ENCODE measurements around the gene MFSD12.

Gene MFSD12

GRCh38 chr19:3547767-3548282 lies 9.6 kb downstream of the MFSD12 start (continued):
- no peak for TF ChIP-seq CREB5 (CRISPR knock-in tag; IDR thresholded peaks at IDR 0.05; ENCODE audit: low read depth)
- no peak for TF ChIP-seq ZNF70 (CRISPR knock-in tag; IDR thresholded peaks at IDR 0.05)
- TF ChIP-seq ZFP30 (CRISPR knock-in tag; IDR thresholded peaks at IDR 0.05), result no peak

- ATAC-seq, result no peak
- TF ChIP-seq SNAI2 (CRISPR knock-in tag; IDR thresholded peaks at IDR 0.05) (no peak), ZFP3 (CRISPR knock-in tag; IDR thresholded peaks at IDR 0.05) (no peak), TCF4 (CRISPR knock-in tag; IDR thresholded peaks at IDR 0.05; ENCODE audit: borderline replicate concordance) (no peak), ISL1 (CRISPR knock-in tag; IDR thresholded peaks at IDR 0.05) (no peak), TOX (CRISPR knock-in tag; IDR thresholded peaks at IDR 0.05; ENCODE audit: borderline replicate concordance) (no peak), OSR1 (CRISPR knock-in tag; IDR thresholded peaks at IDR 0.05) (no peak), RARB (CRISPR knock-in tag; IDR thresholded peaks at IDR 0.05) (no peak), GLIS3 (CRISPR knock-in tag; IDR thresholded peaks at IDR 0.05) (no peak), CSDC2 (CRISPR knock-in tag; IDR thresholded peaks at IDR 0.05) (no peak), CSRNP3 (CRISPR knock-in tag; IDR thresholded peaks at IDR 0.05) (no peak), PATZ1 (CRISPR knock-in tag; IDR thresholded peaks at IDR 0.05; ENCODE audit: borderline replicate concordance) (no peak), ARNTL (CRISPR knock-in tag; IDR thresholded peaks at IDR 0.05; ENCODE audit: borderline replicate concordance, low read depth) (no peak), ZC3H10 (CRISPR knock-in tag; IDR thresholded peaks at IDR 0.05) (no peak), POU6F1 (CRISPR knock-in tag; IDR thresholded peaks at IDR 0.05; ENCODE audit: borderline replicate concordance, low read depth) (no peak), ZFP30 (CRISPR knock-in tag; IDR thresholded peaks at IDR 0.05) (no peak), ZNF565 (CRISPR knock-in tag; conservative IDR thresholded peaks at IDR 0.05; ENCODE audit: low read depth) (no peak), CREB5 (CRISPR knock-in tag; IDR thresholded peaks at IDR 0.05; ENCODE audit: low read depth) (no peak)
Measured at GRCh38 chr19:3547301-3547731, 10.1 kb downstream of the MFSD12 start.

- TF ChIP-seq TCF4 (CRISPR knock-in tag; IDR thresholded peaks at IDR 0.05; ENCODE audit: borderline replicate concordance) (no peak), POU6F1 (CRISPR knock-in tag; IDR thresholded peaks at IDR 0.05; ENCODE audit: borderline replicate concordance, low read depth) (no peak)
- ATAC-seq, result no peak
Measured at GRCh38 chr19:3546119-3546518, 11.3 kb downstream of the MFSD12 start.

GRCh38 chr19:3545669-3546034 lies 11.7 kb downstream of the MFSD12 start:
- ATAC-seq, result no peak
- TF ChIP-seq PPARA (CRISPR knock-in tag; IDR thresholded peaks at IDR 0.05; ENCODE audit: borderline replicate concordance), result no peak
- no peak for TF ChIP-seq ZNF8 (CRISPR knock-in tag; IDR thresholded peaks at IDR 0.05)
- TF ChIP-seq TOX (CRISPR knock-in tag; IDR thresholded peaks at IDR 0.05; ENCODE audit: borderline replicate concordance), result no peak
- TF ChIP-seq ARNTL (CRISPR knock-in tag; IDR thresholded peaks at IDR 0.05; ENCODE audit: borderline replicate concordance, low read depth), result no peak
- no peak for TF ChIP-seq CSRNP3 (CRISPR knock-in tag; IDR thresholded peaks at IDR 0.05)
- no peak for TF ChIP-seq ZFP30 (CRISPR knock-in tag; IDR thresholded peaks at IDR 0.05)
- no peak for TF ChIP-seq RARB (CRISPR knock-in tag; IDR thresholded peaks at IDR 0.05)
- TF ChIP-seq ZFP3 (CRISPR knock-in tag; IDR thresholded peaks at IDR 0.05), result no peak
- TF ChIP-seq ZNF565 (CRISPR knock-in tag; conservative IDR thresholded peaks at IDR 0.05; ENCODE audit: low read depth), result no peak
- no peak for TF ChIP-seq CREB5 (CRISPR knock-in tag; IDR thresholded peaks at IDR 0.05; ENCODE audit: low read depth)
- no peak for TF ChIP-seq ZNF70 (CRISPR knock-in tag; IDR thresholded peaks at IDR 0.05)
- TF ChIP-seq SNAI2 (CRISPR knock-in tag; IDR thresholded peaks at IDR 0.05), result no peak
- no peak for TF ChIP-seq ESRRG (CRISPR knock-in tag; IDR thresholded peaks at IDR 0.05)
- no peak for TF ChIP-seq BACH2 (CRISPR knock-in tag; IDR thresholded peaks at IDR 0.05; ENCODE audit: borderline replicate concordance)
- no peak for TF ChIP-seq CSDC2 (CRISPR knock-in tag; IDR thresholded peaks at IDR 0.05)
- TF ChIP-seq ISL1 (CRISPR knock-in tag; IDR thresholded peaks at IDR 0.05), result no peak
- TF ChIP-seq ZC3H10 (CRISPR knock-in tag; IDR thresholded peaks at IDR 0.05), result no peak

All from SK-N-SH treated with all-trans-retinoic acid at 6 μM for 48 hours (cell line).